GM23338 (cell line): Measurements from ENCODE around the gene NPC1L1. TPM values are rescaled to one million over a fixed set of nuclear protein-coding genes. Genes with fewer than 3 reads are reported as not detected.

Source experiments
- ATAC-seq: fragments of 200-7000 bp; cut with Tn5 transposase; 3 replicates; pipeline ENCODE4 v1.9.1; 2020
- DNase-seq: peaks from one replicate; pipeline ENCODE4 v3.0.0-alpha.2; 2015; ENCODE audit warnings: low spot score
- H2AFZ ChIP-seq: fragments of 200-600 bp; sonication (generic); 2 replicates; pipeline ENCODE4 v1.8.0; 2016; ENCODE audit warnings: antibody characterized with exemption, mild to moderate bottlenecking, moderate library complexity
- H3F3A ChIP-seq: fragments of 200-600 bp; sonication (generic); replicated peaks from 2 replicates; pipeline ENCODE4 v1.8.0; 2017; ENCODE audit warnings: antibody characterized with exemption, mixed run types, low read depth
- H3K27ac ChIP-seq: fragments of 200-600 bp; sonication (generic); 2 replicates; pipeline ENCODE4 v1.6.1; 2016; ENCODE audit warnings: low read depth
- H3K27me3 ChIP-seq: fragments of 200-600 bp; sonication (generic); 2 replicates; pipeline ENCODE4 v1.8.0; 2016; ENCODE audit warnings: mild to moderate bottlenecking, mixed run types, moderate library complexity; ENCODE audit not compliant: insufficient read depth
- H3K36me3 ChIP-seq: fragments of 200-600 bp; sonication (generic); 2 replicates; pipeline ENCODE4 v1.8.0; 2016; ENCODE audit warnings: mild to moderate bottlenecking; ENCODE audit not compliant: insufficient read depth
- H3K4me1 ChIP-seq: fragments of 200-600 bp; sonication (generic); 2 replicates; pipeline ENCODE4 v1.8.0; 2016; ENCODE audit warnings: mild to moderate bottlenecking, moderate library complexity; ENCODE audit not compliant: insufficient read depth
- H3K4me2 ChIP-seq: fragments of 200-600 bp; sonication (generic); 2 replicates; pipeline ENCODE4 v1.7.1; 2017; ENCODE audit warnings: mixed run types
- H3K4me3 ChIP-seq: fragments of 200-600 bp; sonication (generic); 2 replicates; pipeline ENCODE4 v1.6.1; 2016; ENCODE audit warnings: mixed run types
- H3K79me2 ChIP-seq: fragments of 200-600 bp; sonication (generic); replicated peaks from 2 replicates; pipeline ENCODE4 v1.8.0; 2017; ENCODE audit warnings: mild to moderate bottlenecking; ENCODE audit not compliant: insufficient read depth
- H3K9me2 ChIP-seq: fragments of 200-600 bp; sonication (generic); 2 replicates; pipeline ENCODE4 v1.8.0; 2017; ENCODE audit not compliant: insufficient read depth
- H4K20me1 ChIP-seq: fragments of 200-600 bp; sonication (generic); replicated peaks from 2 replicates; pipeline ENCODE4 v1.8.0; 2017; ENCODE audit warnings: mild to moderate bottlenecking; ENCODE audit not compliant: insufficient read depth
- H3K27ac Mint-ChIP-seq: 2 replicates; pipeline ENCODE4 v1.8.0; 2020; ENCODE audit warnings: inconsistent platforms, mild to moderate bottlenecking, moderate library complexity, mixed read lengths
- H3K27me3 Mint-ChIP-seq: 3 replicates; pipeline ENCODE4 v1.8.0; 2022; ENCODE audit warnings: low read depth, mild to moderate bottlenecking, moderate library complexity, mixed read lengths, inconsistent platforms; ENCODE audit not compliant: insufficient read depth, poor library complexity
- H3K36me3 Mint-ChIP-seq: 3 replicates; pipeline ENCODE4 v1.8.0; 2021; ENCODE audit warnings: low read depth, mild to moderate bottlenecking, inconsistent platforms, moderate library complexity, mixed read lengths
- H3K4me1 Mint-ChIP-seq: 3 replicates; pipeline ENCODE4 v1.8.0; 2020; ENCODE audit warnings: mild to moderate bottlenecking, inconsistent platforms, mixed read lengths
- H3K4me3 Mint-ChIP-seq: 3 replicates; pipeline ENCODE4 v1.8.0; 2021; ENCODE audit warnings: moderate library complexity, mild to moderate bottlenecking, inconsistent platforms, mixed read lengths
- H3K9me3 Mint-ChIP-seq: 3 replicates; pipeline ENCODE4 v1.8.0; 2020; ENCODE audit warnings: moderate library complexity, mild to moderate bottlenecking, inconsistent platforms, mixed read lengths
- EZH2 ChIP-seq: fragments of 200-600 bp; sonication (generic); IDR thresholded peaks from one replicate; pipeline ENCODE4 v1.8.0; 2017; ENCODE audit warnings: antibody characterized with exemption, mild to moderate bottlenecking, low read depth; ENCODE audit not compliant: unreplicated experiment
- EZH2phosphoT487 ChIP-seq: fragments of 200-600 bp; sonication (generic); IDR thresholded peaks from one replicate; pipeline ENCODE4 v1.8.1; 2018; ENCODE audit warnings: antibody characterized with exemption; ENCODE audit not compliant: unreplicated experiment
- JUNB ChIP-seq: IDR thresholded peaks from one replicate; pipeline ENCODE4 v1.6.1; 2016; ENCODE audit warnings: antibody characterized with exemption; ENCODE audit not compliant: unreplicated experiment
- NANOG ChIP-seq: IDR thresholded peaks from 2 replicates; pipeline ENCODE4 v1.6.1; 2016; ENCODE audit warnings: antibody characterized with exemption, borderline replicate concordance
- POLR2AphosphoS5 ChIP-seq: IDR thresholded peaks from 2 replicates; pipeline ENCODE4 v1.6.1; 2016; ENCODE audit warnings: antibody characterized with exemption, low read depth
- STAT1 ChIP-seq: IDR thresholded peaks from one replicate; pipeline ENCODE4 v1.6.1; 2016; ENCODE audit warnings: antibody characterized with exemption; ENCODE audit not compliant: unreplicated experiment
- ZNF114 ChIP-seq: fragments of 250-450 bp; sonication (Bioruptor Pico); IDR thresholded peaks from 2 replicates; pipeline ENCODE4 v1.5.0; 2020; ENCODE audit warnings: mild to moderate bottlenecking, moderate library complexity
- ZNF331 ChIP-seq: fragments of 250-450 bp; sonication (Bioruptor Pico); IDR thresholded peaks from 2 replicates; pipeline ENCODE4 v1.5.0; 2020; ENCODE audit warnings: low read depth, mild to moderate bottlenecking, moderate library complexity
- polyA plus RNA-seq: library from polyadenylated mRNA; unstranded; fragments of >200 nt; fragmentation: Nextera tagmentation; extraction: Ambion mirVana; gene quantifications from 2 replicates; pipeline ENCODE4 v1.2.1, GENCODE V29; 2016
- total RNA-seq: library from RNA; depleted of rRNA; stranded (reverse); fragments of >200 nt; shearing (Covaris generic); gene quantifications from 2 replicates; pipeline ENCODE4 v1.2.3, GENCODE V29; 2014
- TF ChIP-seq, protein P1 (sequence below): IDR thresholded peaks from one replicate; pipeline ENCODE4 v1.6.1; 2018; ENCODE audit warnings: antibody characterized with exemption; ENCODE audit not compliant: unreplicated experiment
- TF ChIP-seq, protein P2 (sequence below): fragments of 250-450 bp; sonication (Bioruptor Pico); IDR thresholded peaks from 2 replicates; pipeline ENCODE4 v1.5.0; 2020; ENCODE audit warnings: mild to moderate bottlenecking, moderate library complexity

The NPC1L1 gene
- total and polyA plus RNA-seq, 2 experiments from 2014 or later, result 0.03 TPM; not detected in 1

DNA sequence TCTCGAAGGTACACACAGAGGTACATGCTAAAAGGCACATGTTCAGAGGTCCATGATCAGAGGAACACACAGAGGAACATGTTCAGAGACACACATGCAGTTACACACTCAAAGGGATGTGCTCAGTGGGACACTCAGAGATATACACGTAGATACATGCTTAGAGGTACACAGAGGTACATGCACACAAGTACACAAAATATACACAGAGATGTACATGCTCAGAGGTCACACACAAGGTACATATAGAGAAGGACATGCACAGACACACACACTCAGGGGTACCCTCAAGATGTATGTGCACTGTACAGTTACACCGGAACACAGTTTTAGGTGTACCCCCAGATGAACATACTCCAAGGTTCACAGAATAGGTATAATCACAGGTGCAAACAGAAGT is 18.8 kb downstream of the NPC1L1 start:
- Mint-ChIP-seq H3K9me3 (peaks cover 19% of the 10 kb centered on the region), H3K4me1 (no peaks in the 10 kb centered on the region), H3K4me3 (no peak overlapping the region), H3K36me3 (0 out of 3 replicates have a peak, but pooled peaks cover 4% of the 10 kb centered on the region), H3K27ac (no peak overlapping the region), H3K27me3 (no peaks in the 10 kb centered on the region)
- Histone ChIP-seq H3K27ac (no peak overlapping the region), H3K4me3 (no peak overlapping the region), H3K36me3 (no peaks in the 10 kb centered on the region), H3F3A (no peaks in the 10 kb centered on the region), H3K79me2 (no peaks in the 10 kb centered on the region), H4K20me1 (no peaks in the 10 kb centered on the region), H3K4me2 (no peak overlapping the region), H3K27me3 (no peaks in the 10 kb centered on the region), H3K9me2 (no peaks in the 10 kb centered on the region), H3K4me1 (no peaks in the 10 kb centered on the region), H2AFZ (no peak overlapping the region)
- no peak for ATAC-seq
- DNase-seq, result no peak
- TF ChIP-seq EZH2, result no peak
- no peak for TF ChIP-seq POLR2AphosphoS5
- no peak for TF ChIP-seq EZH2phosphoT487
- TF ChIP-seq, protein P1, sequence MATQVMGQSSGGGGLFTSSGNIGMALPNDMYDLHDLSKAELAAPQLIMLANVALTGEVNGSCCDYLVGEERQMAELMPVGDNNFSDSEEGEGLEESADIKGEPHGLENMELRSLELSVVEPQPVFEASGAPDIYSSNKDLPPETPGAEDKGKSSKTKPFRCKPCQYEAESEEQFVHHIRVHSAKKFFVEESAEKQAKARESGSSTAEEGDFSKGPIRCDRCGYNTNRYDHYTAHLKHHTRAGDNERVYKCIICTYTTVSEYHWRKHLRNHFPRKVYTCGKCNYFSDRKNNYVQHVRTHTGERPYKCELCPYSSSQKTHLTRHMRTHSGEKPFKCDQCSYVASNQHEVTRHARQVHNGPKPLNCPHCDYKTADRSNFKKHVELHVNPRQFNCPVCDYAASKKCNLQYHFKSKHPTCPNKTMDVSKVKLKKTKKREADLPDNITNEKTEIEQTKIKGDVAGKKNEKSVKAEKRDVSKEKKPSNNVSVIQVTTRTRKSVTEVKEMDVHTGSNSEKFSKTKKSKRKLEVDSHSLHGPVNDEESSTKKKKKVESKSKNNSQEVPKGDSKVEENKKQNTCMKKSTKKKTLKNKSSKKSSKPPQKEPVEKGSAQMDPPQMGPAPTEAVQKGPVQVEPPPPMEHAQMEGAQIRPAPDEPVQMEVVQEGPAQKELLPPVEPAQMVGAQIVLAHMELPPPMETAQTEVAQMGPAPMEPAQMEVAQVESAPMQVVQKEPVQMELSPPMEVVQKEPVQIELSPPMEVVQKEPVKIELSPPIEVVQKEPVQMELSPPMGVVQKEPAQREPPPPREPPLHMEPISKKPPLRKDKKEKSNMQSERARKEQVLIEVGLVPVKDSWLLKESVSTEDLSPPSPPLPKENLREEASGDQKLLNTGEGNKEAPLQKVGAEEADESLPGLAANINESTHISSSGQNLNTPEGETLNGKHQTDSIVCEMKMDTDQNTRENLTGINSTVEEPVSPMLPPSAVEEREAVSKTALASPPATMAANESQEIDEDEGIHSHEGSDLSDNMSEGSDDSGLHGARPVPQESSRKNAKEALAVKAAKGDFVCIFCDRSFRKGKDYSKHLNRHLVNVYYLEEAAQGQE, result no peak
- TF ChIP-seq, protein P2, sequence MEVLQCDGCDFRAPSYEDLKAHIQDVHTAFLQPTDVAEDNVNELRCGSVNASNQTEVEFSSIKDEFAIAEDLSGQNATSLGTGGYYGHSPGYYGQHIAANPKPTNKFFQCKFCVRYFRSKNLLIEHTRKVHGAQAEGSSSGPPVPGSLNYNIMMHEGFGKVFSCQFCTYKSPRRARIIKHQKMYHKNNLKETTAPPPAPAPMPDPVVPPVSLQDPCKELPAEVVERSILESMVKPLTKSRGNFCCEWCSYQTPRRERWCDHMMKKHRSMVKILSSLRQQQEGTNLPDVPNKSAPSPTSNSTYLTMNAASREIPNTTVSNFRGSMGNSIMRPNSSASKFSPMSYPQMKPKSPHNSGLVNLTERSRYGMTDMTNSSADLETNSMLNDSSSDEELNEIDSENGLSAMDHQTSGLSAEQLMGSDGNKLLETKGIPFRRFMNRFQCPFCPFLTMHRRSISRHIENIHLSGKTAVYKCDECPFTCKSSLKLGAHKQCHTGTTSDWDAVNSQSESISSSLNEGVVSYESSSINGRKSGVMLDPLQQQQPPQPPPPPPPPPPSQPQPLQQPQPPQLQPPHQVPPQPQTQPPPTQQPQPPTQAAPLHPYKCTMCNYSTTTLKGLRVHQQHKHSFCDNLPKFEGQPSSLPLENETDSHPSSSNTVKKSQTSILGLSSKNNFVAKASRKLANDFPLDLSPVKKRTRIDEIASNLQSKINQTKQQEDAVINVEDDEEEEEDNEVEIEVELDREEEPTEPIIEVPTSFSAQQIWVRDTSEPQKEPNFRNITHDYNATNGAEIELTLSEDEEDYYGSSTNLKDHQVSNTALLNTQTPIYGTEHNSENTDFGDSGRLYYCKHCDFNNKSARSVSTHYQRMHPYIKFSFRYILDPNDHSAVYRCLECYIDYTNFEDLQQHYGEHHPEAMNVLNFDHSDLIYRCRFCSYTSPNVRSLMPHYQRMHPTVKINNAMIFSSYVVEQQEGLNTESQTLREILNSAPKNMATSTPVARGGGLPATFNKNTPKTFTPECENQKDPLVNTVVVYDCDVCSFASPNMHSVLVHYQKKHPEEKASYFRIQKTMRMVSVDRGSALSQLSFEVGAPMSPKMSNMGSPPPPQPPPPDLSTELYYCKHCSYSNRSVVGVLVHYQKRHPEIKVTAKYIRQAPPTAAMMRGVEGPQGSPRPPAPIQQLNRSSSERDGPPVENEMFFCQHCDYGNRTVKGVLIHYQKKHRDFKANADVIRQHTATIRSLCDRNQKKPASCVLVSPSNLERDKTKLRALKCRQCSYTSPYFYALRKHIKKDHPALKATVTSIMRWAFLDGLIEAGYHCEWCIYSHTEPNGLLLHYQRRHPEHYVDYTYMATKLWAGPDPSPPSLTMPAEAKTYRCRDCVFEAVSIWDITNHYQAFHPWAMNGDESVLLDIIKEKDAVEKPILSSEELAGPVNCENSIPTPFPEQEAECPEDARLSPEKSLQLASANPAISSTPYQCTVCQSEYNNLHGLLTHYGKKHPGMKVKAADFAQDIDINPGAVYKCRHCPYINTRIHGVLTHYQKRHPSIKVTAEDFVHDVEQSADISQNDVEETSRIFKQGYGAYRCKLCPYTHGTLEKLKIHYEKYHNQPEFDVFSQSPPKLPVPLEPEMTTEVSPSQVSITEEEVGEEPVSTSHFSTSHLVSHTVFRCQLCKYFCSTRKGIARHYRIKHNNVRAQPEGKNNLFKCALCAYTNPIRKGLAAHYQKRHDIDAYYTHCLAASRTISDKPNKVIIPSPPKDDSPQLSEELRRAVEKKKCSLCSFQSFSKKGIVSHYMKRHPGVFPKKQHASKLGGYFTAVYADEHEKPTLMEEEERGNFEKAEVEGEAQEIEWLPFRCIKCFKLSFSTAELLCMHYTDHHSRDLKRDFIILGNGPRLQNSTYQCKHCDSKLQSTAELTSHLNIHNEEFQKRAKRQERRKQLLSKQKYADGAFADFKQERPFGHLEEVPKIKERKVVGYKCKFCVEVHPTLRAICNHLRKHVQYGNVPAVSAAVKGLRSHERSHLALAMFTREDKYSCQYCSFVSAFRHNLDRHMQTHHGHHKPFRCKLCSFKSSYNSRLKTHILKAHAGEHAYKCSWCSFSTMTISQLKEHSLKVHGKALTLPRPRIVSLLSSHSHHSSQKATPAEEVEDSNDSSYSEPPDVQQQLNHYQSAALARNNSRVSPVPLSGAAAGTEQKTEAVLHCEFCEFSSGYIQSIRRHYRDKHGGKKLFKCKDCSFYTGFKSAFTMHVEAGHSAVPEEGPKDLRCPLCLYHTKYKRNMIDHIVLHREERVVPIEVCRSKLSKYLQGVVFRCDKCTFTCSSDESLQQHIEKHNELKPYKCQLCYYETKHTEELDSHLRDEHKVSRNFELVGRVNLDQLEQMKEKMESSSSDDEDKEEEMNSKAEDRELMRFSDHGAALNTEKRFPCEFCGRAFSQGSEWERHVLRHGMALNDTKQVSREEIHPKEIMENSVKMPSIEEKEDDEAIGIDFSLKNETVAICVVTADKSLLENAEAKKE (CRISPR knock-in tag), result no peak
- TF ChIP-seq NANOG, result no peak
- TF ChIP-seq ZNF331, result no peak
- TF ChIP-seq ZNF114, result no peak
- TF ChIP-seq JUNB, result no peak
- TF ChIP-seq STAT1, result no peak
